NB4 (cell line): Measurements from ENCODE around the gene AP3S2.

Source experiments
- CTCF ChIP-seq: IDR thresholded peaks from one replicate; pipeline ENCODE4 v1.5.1; 2012; ENCODE audit warnings: low read depth, low read length
- MYC ChIP-seq: IDR thresholded peaks from 2 replicates; pipeline ENCODE4 v1.6.1; 2011; ENCODE audit warnings: low read depth, low read length

DNA sequence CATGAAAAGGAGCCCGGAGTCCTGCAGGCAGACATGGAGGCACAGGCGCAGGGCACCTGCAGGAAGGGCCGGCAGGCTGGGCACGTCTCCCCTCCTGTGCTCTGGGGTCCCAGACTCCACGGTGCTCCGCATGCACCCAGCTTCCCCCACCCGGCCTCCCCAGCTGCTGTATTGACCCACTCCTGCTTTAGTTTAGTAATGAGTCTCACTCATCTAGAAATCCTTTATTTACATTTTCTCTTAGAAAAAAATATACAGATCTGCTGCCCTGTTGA lies 109.2 kb downstream of the AP3S2 start:
- no peak for TF ChIP-seq MYC
- no peak for TF ChIP-seq CTCF
